Activated CD4-positive, alpha-beta T cell treated with anti-CD3 and anti-CD28 coated beads, Interleukin-2, amount 50 U/mL, for 24 hours (primary cell): ENCODE results near the gene MORN1.

Source experiments
- DNase-seq, 2 donors: peaks; one replicate each; pipeline ENCODE4 v3.0.0-alpha.2; 2020; ENCODE audit warnings: low read depth in 1 of 2, low spot score in 1 of 2

The MORN1 gene

GRCh38 chr1:2278591-2279209 is 112.7 kb downstream of the MORN1 start:
- DNase-seq, result no peak

- DNase-seq, result no peak
These were observed 113.4 kb downstream of the MORN1 start for GRCh38 chr1:2277741-2278488.

GRCh38 chr1:2276803-2277580 is 114.4 kb downstream of the MORN1 start:
- no peak for DNase-seq

- no peak for DNase-seq
These were observed 115.4 kb downstream of the MORN1 start for GRCh38 chr1:2275796-2276536.

- no peak for DNase-seq
These were observed 116.4 kb downstream of the MORN1 start for GRCh38 chr1:2274929-2275475.

- no peak for DNase-seq
These were observed 117.0 kb downstream of the MORN1 start for GRCh38 chr1:2274231-2274928.

GRCh38 chr1:2273401-2274090 is 117.8 kb downstream of the MORN1 start:
- no peak for DNase-seq

GRCh38 chr1:2272686-2273400 is 118.5 kb downstream of the MORN1 start:
- DNase-seq, result no peak

GRCh38 chr1:2271841-2272655 is 119.3 kb downstream of the MORN1 start:
- no peak for DNase-seq
